Left forelimb (tissue), 1 donor: Measurements from ENCODE around the gene ZNF565.
"Not testable (repeated sequence)": the region's sequence is repeated elsewhere in the genome, so short reads cannot be mapped to it uniquely, and the experiment has no call there.

Experiments
- DNase-seq: peaks from one replicate; pipeline ENCODE4 v3.0.0-alpha.2; 2018; ENCODE audit warnings: low spot score

Gene ZNF565

DNA sequence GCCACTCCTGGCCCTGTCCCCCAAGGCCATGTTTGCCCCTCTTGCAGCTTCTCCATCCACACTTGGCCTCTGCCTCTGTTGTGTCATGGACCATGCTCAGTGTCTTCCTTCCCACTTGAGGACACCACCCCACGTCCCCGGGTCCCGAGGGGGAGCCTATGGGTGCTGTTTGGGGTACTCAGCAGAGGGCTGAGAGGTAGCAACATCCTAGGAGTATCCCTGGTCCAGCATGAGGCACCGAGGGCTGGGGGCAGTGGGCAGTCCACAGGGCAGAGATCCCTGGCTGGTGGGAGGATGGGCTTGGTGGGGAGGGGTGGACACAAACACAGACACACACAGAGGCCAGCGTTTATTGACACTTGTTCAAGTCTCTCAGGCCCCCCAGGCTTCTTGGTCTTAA is 63.9 kb downstream of the ZNF565 start:
- DNase-seq: no peak

DNA sequence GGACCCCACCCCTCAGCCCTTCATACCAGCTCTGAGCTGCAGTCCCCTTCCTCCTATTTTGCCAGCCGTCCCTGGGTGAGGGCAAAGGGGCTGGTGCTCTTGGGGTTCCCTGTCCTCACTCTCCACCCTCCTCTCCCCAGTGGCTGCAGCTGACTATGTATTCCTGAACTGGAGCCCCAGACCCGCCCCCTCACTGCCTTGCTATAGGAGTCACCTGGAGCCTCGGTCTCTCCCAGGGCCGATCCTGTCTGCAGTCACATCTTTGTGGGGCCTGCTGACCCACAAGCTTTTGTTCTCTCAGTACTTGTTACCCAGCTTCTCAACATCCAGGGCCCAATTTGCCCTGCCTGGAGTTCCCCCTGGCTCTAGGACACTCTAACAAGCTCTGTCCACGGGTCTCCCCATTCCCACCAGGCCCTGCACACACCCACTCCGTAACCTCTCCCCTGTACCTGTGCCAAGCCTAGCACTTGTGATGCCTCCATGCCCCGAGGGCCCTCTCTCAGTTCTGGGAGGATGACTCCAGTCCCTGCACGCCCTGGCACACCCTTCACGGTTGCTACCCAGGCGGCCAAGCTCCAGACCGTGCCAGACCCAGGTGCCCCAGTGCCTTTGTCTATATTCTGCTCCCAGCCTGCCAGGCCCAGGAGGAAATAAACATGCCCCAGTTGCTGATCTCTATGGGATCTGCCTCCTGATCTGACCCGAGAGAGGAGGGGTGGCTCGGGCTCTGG is 64.6 kb downstream of the ZNF565 start:
- DNase-seq: no peak

DNA sequence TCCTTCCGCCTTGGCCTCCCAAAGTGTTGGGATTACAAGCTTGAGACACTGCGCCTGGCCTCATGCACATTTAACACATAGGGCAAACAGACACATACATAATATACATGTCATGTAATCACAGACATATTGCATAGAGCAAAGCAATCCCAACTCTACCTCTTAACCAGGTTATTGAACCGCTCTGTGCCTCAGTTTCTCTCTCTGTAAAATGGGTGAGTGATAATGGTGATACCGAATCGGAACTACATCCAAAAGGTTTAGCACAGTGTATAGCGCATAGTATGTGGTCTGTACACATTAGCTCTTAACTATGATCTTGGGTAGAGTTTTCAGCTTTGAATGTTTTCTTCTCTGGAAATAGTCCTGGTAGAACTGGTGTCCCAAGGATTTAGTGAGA is 69.8 kb downstream of the ZNF565 start:
- DNase-seq: no peak

DNA sequence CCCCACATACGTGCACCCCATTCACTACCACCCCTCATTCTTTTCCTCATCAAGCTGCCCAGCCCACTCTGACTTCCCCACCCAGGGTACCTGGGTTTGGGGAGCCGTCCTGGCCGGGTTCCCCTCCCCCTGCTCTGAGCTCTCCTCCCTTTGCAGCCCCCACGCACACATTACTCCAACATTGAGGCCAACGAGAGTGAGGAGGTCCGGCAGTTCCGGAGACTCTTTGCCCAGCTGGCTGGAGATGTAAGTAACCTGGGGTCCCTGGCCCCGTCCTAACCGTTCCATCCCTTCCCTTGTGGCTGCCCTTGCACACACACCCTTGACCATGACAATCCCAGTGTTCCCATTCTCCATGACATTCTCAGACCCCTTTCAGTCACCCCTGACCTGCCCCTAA is 72.0 kb downstream of the ZNF565 start:
- DNase-seq: no peak

DNA sequence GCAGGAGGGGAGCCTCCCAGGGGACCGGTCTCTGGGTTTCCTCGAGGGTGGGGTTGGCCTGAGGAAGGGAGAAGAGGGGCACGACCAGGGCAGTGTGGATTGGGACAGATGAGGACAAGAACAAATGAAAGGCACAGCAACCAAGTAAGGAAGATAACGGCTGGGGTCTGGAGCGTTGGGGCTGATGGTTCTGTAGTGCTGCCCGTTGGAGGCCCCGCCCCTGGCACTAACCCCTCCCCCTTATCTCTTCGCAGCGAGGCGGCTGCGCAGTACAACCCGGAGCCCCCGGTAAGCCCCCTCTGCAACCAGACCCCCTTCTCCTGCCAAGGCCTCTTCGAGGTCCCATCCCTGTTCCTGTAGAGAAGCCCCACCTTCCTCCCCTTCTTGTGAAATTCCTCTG is 72.4 kb downstream of the ZNF565 start:
- no peak for DNase-seq

DNA sequence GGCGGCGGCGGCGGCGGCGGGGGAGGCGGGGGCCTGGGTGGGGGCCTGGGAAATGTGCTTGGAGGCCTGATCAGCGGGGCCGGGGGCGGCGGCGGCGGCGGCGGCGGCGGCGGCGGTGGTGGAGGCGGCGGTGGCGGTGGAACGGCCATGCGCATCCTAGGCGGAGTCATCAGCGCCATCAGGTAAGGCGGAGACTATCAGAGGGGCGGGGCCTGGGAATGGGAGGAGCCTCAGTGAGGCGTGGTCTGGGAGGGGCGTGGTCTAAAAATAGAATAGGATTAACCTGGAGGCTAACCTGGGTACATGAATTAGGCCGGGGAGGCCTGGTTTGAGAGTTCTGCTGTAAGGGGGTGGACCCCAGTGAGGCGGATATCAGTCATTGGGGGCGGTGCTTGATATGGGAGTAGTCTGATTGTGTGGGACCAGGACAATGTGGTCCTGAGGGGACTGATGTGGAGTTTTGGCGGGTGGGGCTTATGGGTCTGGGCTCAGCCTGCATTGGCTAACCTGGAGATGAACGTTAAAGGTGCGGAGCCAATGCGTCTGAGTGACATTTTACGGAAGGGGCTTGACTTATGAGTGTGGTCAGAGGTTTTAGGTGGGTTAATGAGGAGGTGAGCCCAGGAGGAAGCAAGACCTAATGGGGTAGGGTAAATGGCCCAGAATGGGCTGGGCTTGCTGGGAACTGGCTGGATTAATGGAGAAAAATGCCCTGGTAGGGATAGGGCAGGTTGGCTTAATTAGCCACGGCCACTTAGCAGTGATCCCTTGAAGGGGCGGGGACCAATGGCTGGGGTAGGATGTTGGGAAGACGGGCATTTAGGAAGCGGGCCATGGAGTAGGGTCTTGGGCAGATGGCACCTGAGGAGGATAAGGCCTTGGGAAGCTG is 73.2 kb downstream of the ZNF565 start:
- peak; percentile 88 for DNase-seq

DNA sequence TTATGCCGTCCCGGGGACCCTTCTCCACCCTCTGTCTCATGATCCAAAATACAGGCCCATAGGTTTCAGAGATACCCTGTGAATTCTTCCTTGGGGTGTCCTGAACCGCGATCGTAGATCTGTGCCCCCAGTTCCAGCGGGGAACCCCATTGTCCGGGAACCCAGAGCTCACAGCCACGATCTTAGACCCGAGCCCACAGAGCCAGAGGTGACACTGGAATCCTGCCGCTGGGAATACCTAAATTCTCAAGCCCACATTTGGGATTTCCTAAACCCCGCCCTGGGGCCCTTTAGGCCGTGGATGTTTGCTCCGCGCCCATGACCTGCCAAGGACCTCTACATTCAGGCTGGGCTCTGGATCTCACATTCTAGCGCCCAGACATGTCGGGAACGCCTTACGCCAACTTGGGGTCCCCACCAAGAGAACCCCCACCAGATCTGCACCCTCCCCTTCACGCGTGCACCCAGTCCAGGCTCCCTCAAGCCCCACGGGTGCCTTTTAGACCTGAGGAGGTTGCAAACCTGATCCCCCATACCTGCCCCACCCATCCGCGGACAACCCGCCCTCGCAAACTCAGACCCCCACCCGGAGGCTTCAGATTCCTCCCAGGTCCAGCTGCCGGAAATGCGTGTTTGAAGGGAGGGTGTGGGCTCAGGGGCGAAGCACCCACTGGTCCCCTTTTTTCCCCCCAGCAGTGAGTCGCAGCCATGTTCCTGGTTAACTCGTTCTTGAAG is 74.0 kb downstream of the ZNF565 start:
- peak; percentile 77 for DNase-seq

DNA sequence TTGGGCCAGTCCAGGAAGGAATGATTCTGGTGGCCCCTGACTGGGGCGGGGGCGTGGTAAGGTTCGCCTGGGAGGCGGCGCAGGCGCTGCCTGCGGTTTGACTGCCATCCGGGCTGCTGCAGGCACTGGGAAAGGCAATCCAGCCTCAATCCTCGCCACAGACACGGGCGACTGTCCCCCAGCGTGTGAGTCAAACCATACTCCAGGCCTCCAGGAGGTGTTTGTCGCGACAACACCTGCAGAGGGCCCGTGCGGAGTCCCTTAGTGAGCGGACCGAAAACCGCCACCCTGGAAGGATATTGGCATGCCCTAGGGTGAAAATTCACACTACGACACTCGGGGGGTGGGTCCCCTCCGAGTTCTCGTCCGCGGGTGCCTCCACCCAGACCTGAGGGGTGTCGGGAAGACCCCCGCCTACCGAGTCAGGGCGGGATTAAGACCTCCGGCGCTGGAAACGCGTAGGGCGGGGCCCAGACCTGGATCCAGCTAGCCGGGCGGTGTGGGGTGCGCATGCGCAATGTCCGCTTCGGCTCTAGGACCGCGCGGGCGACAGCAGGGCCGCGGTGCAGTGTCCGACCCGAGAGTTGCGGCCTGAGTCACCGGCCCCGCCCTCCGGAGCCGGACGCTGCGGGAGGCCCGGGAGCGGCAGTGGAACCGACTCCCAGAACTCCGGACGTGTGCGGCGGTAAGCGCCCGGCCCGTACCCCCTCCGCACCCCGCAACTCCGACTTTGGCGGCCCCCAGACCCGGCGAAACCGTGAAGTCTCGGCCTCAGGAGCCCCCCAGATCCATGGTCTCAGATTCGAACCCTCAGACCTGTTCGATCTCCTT is 74.8 kb downstream of the ZNF565 start, which contains the start of gene CAPNS1:
CAPNS1 (plus strand) TSS at position 594 of the 831 bp plus-strand sequence. CDS start 946 bp downstream, outside the sequence.
- DNase-seq: peak; percentile 97

DNA sequence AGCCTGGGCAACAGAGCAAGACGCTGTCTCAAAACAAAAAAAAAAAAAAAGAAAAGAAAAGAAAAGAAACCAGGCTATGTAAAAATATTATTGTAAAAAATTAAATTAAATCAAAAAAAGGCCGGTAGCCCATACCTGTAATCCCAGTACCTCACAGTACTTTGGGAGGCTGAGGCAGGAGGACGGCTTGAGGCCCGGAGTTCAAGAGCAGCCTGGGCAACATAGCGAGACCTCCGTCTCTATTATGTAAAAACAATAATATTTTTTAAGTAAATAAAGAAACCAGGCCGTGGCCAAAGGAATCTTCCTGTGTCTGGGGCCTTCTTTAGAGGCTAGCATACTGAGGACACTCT is 75.4 kb downstream of the ZNF565 start:
- no peak for DNase-seq

DNA sequence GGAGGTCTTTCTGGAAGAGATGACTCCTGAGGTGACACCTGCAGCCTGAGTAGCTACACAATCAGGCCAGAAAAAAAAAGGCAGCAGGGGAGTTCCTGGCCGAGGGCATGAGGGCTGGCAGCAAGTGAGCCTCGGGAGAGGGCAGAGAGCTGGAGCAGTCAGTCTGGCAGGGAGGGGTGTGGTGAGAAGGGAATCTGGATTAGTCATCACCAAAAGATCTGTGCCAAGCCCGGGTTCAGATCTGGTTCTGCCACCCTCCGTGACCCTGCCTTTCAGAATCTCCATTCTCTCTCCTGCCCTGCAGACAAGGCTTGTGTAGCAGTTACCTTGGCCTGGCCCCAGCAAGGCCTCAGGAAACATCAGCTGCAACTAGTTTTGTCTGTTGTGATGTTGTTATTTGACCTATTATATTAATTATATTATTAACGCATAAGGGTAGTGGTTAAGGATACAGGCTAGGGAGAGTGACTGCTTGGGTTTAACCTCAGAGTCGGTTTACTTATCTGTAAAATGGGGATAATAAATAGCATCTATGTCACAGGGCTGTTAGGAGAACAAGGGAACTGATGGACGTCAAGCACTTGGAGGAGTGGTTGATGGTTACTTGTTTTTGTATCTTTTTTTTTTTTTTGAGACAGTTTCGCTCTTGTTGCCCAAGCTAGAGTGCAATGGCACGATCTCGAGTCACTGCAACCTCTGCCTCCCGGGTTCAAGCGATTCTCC is 77.3 kb downstream of the ZNF565 start:
- DNase-seq: no peak

DNA sequence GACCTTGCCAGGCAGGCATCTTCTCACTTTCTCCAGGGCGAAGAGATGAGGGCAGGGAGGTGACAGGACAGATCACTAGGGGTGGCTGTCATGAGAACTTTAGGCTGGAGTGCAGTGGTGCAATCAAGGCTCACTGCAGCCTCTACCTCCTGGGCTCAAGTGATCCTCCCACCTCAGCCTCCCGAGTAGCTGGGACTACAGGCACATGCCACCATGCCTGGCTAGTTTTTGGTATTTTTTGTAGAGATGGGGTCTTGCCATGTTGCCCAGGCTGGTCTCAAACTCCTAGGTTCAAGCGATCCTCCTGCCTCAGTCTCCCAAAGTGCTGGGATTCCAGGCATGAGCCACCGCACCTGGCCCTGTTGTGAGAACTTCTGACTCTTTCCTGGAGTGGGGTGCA is 79.6 kb downstream of the ZNF565 start:
- not testable (repeated sequence) for DNase-seq
